K562 (cell line): Measurements from ENCODE around the gene ANXA4. TPM values are rescaled to one million over a fixed set of nuclear protein-coding genes. Genes with fewer than 3 reads are reported as not detected.

Experiments used
- ATF3 ChIP-seq, 2 experiments: fragments of 450-650 bp in 1 of 2; sonication (generic) in 1 of 2; formaldehyde crosslinking in 1 of 2; IDR thresholded peaks in 1 of 2; conservative IDR thresholded peaks in 1 of 2; 2 replicates each; pipeline versions ENCODE4 v1.6.1 to v1.8.1; 2016 to 2023; ENCODE audit warnings: mild to moderate bottlenecking in 2 of 2, moderate library complexity in 2 of 2, inconsistent platforms in 1 of 2, missing genetic modification reagents in 1 of 2
- CAMTA2 ChIP-seq: fragments of 250-450 bp; sonication (Bioruptor Pico); conservative IDR thresholded peaks from 2 replicates; pipeline ENCODE4 v1.5.1; 2022
- DDX20 ChIP-seq: fragments of 450-650 bp; IDR thresholded peaks from 2 replicates; pipeline ENCODE4 v1.6.1; 2016; ENCODE audit warnings: missing genetic modification characterization, low read depth, mild to moderate bottlenecking, missing compliant biosample characterization, moderate library complexity
- DIDO1 ChIP-seq: fragments of 450-650 bp; IDR thresholded peaks from 2 replicates; pipeline ENCODE4 v1.6.1; 2016; ENCODE audit warnings: low read depth, missing biosample characterization, missing genetic modification characterization
- HDAC2 ChIP-seq: fragments of 450-650 bp; IDR thresholded peaks from 2 replicates; pipeline ENCODE4 v1.6.1; 2016; ENCODE audit warnings: mild to moderate bottlenecking
- RBM17 ChIP-seq: fragments of 200-400 bp; formaldehyde crosslinking; IDR thresholded peaks from 2 replicates; pipeline ENCODE4 v1.6.1; 2017; ENCODE audit warnings: low read depth, mild to moderate bottlenecking, low read length, borderline replicate concordance
- RFX7 ChIP-seq: fragments of 250-450 bp; sonication (Bioruptor Pico); IDR thresholded peaks from 2 replicates; pipeline ENCODE4 v1.5.1; 2021; ENCODE audit warnings: mild to moderate bottlenecking
- RHOXF2B ChIP-seq: fragments of 250-450 bp; sonication (Bioruptor Pico); conservative IDR thresholded peaks from 2 replicates; pipeline ENCODE4 v1.5.1; 2021
- SMARCE1 ChIP-seq: fragments of 450-650 bp; IDR thresholded peaks from 2 replicates; pipeline ENCODE4 v1.7.1; 2016; ENCODE audit warnings: mild to moderate bottlenecking
- TGIF2 ChIP-seq: sonication (generic); formaldehyde crosslinking; IDR thresholded peaks from 2 replicates; pipeline ENCODE4 v1.8.1; 2022; ENCODE audit warnings: mild to moderate bottlenecking, missing genetic modification reagents, moderate library complexity
- THRAP3 ChIP-seq: fragments of 450-650 bp; IDR thresholded peaks from 2 replicates; pipeline ENCODE4 v1.6.1; 2016; ENCODE audit warnings: mild to moderate bottlenecking, inconsistent platforms, borderline replicate concordance
- ZBED1 ChIP-seq: IDR thresholded peaks from 2 replicates; pipeline ENCODE4 v1.6.1; 2014
- ZNF165 ChIP-seq: fragments of 250-450 bp; sonication (Bioruptor Pico); IDR thresholded peaks from 2 replicates; pipeline ENCODE4 v1.4.0; 2020; ENCODE audit warnings: borderline replicate concordance
- ZNF717 ChIP-seq: fragments of 250-450 bp; sonication (Bioruptor Pico); IDR thresholded peaks from 2 replicates; pipeline ENCODE4 v1.5.0; 2021
- polyA plus RNA-seq, 8 experiments: library from polyadenylated mRNA; depleted of rRNA in 4 of 8; stranded (reverse) in 5 of 8; unstranded in 3 of 8; fragments of >200 nt; fragmentation: Nextera tagmentation in 2 of 8; fragmentation: Illumina TruSeq in 1 of 8; extraction: Ambion mirVana in 2 of 8; extraction: Trizol in 1 of 8; gene quantifications; 2 replicates each; pipeline versions ENCODE4 v1.2.1 to v1.2.3, GENCODE V29; 2011 to 2014; ENCODE audit warnings: inconsistent platforms in 1 of 8, missing spikeins in 1 of 8
- total RNA-seq, 7 experiments: library from RNA; depleted of rRNA in 6 of 7; stranded (reverse); fragments of >200 nt in 6 of 7; fragmentation: Illumina TruSeq in 2 of 7; extraction: Trizol in 2 of 7; gene quantifications; 2 replicates each; pipeline versions ENCODE4 v1.2.1 to v1.2.3, GENCODE V29; 2011 to 2021; ENCODE audit warnings: low replicate concordance in 1 of 7

ANXA4 gene
- total and polyA plus RNA-seq, 9 of the 15 experiments (the other 6 are each of a cell fraction or from before 2014, with no cell fraction given) = 3.4 to 13.6 (median 11.6) TPM

DNA sequence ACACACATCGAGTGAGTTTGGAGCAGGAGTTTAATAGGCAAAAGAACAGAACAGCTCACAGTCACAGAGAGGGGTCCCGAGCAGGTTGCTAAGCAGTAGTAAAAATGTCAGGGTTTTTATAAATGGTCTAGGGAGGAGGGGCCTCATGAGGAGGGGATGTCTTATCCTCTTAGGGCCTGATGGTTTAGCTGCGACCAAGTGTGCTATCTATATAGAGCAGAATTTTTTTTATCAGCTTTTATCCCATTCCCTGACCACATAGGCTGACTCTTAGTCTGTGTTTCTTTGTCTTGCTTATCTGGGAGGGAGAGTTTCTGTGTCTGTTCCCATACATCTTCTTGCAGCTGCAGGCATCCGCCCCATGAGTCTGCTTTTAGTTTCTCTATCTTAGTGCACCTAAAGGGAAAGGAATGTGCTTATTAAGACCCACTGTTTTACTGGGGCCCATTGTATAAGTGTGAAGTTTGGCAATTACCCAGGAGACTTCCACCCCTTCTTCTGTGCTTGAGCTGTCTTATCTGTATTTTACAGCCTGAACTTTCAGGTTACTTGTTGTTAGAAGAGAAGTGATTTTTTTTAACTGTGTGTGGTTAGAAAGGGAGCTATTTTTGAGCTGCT lies 57.1 kb downstream of the ANXA4 start (continued):
- TF ChIP-seq HDAC2 = peak; percentile 100
- no peak for TF ChIP-seq RBM17
- TF ChIP-seq THRAP3 = no peak
- TF ChIP-seq ZBED1 = peak; percentile 94
- no peak for TF ChIP-seq RHOXF2B (CRISPR knock-in tag)
- TF ChIP-seq DDX20 (tag) = peak; percentile 75; the same call in 1 of the 2 replicates
- peak; percentile 98 for TF ChIP-seq SMARCE1
- TF ChIP-seq CAMTA2 = no peak
- no peak for TF ChIP-seq ZNF165 (CRISPR knock-in tag)
- no peak for TF ChIP-seq TGIF2
- 0 out of 2 replicates have a peak, but pooled peaks have one; percentile 34 for TF ChIP-seq DIDO1 (tag)
- TF ChIP-seq ZNF717 = no peak
- TF ChIP-seq ATF3 (IDR thresholded peaks at IDR 0.05) = peak; percentile 77
- TF ChIP-seq ATF3 (CRISPR knock-in tag; conservative IDR thresholded peaks at IDR 0.05) = no peak
- no peak for TF ChIP-seq RFX7 (CRISPR knock-in tag)
